Osteoblast (primary cell): ENCODE results near the gene RNU1-2. TPM values are rescaled to one million over a fixed set of nuclear protein-coding genes. Genes with fewer than 3 reads are reported as not detected.
"Not testable (repeated sequence)": the region's sequence is repeated elsewhere in the genome, so short reads cannot be mapped to it uniquely, and the experiment has no call there.

Source experiments
- DNase-seq: peaks from one replicate; pipeline ENCODE4 v3.0.0; 2011; ENCODE audit warnings: low spot score, mixed read lengths; ENCODE audit not compliant: insufficient read length; ENCODE audit errors: missing footprints
- H2AFZ ChIP-seq: 2 replicates; pipeline ENCODE4 v1.6.0; 2011; ENCODE audit warnings: mild to moderate bottlenecking, low read length
- H3K27ac ChIP-seq: 2 replicates; pipeline ENCODE4 v1.5.1; 2011; ENCODE audit warnings: mild to moderate bottlenecking, low read depth, low read length, moderate library complexity
- H3K27me3 ChIP-seq: 2 replicates; pipeline ENCODE4 v1.6.0; 2012; ENCODE audit warnings: mild to moderate bottlenecking, control low read depth, inconsistent platforms, low read length, moderate library complexity; ENCODE audit not compliant: insufficient read depth
- H3K36me3 ChIP-seq: 2 replicates; pipeline ENCODE4 v1.5.1; 2011; ENCODE audit warnings: mild to moderate bottlenecking, low read length, control low read depth, moderate library complexity; ENCODE audit not compliant: insufficient read depth
- H3K4me1 ChIP-seq: 2 replicates; pipeline ENCODE4 v1.5.1; 2011; ENCODE audit warnings: mild to moderate bottlenecking, low read length, control low read depth, moderate library complexity; ENCODE audit not compliant: insufficient read depth
- H3K4me2 ChIP-seq: 2 replicates; pipeline ENCODE4 v1.6.0; 2011; ENCODE audit warnings: mild to moderate bottlenecking, low read length; ENCODE audit not compliant: insufficient read depth
- H3K4me3 ChIP-seq: fragments of 200-600 bp; sonication (generic); 3 replicates; pipeline ENCODE4 v1.5.1; 2012; ENCODE audit warnings: mild to moderate bottlenecking, low read length, inconsistent platforms; ENCODE audit not compliant: insufficient read depth
- H3K79me2 ChIP-seq: 2 replicates; pipeline ENCODE4 v1.6.0; 2012; ENCODE audit warnings: mild to moderate bottlenecking, low read length, control low read depth, inconsistent platforms; ENCODE audit not compliant: insufficient read depth
- H3K9me3 ChIP-seq: 2 replicates; pipeline ENCODE4 v1.5.1; 2011; ENCODE audit warnings: low read depth, low read length, control low read depth
- H4K20me1 ChIP-seq: 2 replicates; pipeline ENCODE4 v1.6.0; 2012; ENCODE audit warnings: mild to moderate bottlenecking, low read length, control low read depth; ENCODE audit not compliant: insufficient read depth
- CTCF ChIP-seq: IDR thresholded peaks from 2 replicates; pipeline ENCODE4 v1.5.1; 2011; ENCODE audit warnings: mild to moderate bottlenecking, low read depth, low read length, moderate library complexity; ENCODE audit errors: extremely low read depth
- total RNA-seq: library from RNA; depleted of rRNA; stranded (reverse); fragments of >200 nt; gene quantifications from 2 replicates; pipeline ENCODE4 v1.2.3, GENCODE V29; 2012

The RNU1-2 gene
- total RNA-seq, 1 donor, result not detected

GRCh38 chr1:16931206-16931934, 35.6 kb downstream of the RNU1-2 start:
- H3K4me1 ChIP-seq, H3K9me3 ChIP-seq, H3K79me2 ChIP-seq, H2AFZ ChIP-seq, H3K27ac ChIP-seq, H4K20me1 ChIP-seq, H3K4me3 ChIP-seq, H3K36me3 ChIP-seq, H3K4me2 ChIP-seq, H3K27me3 ChIP-seq: not testable (repeated sequence)
- DNase-seq, result peak; percentile 76

DNA sequence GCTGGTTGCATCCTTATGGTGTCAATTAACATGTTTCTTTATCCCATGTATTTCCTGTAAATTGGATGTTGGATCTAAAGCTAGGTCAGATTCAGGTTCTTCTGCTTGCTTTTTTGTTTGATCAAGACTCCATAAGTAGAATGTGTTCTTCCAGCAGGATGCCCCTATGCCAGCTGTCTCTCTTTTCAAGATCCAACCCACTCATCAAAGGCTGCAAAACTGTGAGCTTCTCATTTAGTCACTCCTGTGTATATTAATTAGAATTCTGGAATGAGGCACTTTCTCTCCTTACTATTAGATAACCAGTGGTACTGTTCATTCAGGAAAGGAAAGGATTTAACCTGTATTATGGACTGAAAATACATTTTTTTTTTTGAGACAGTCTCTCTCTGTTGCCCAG, 38.2 kb downstream of the RNU1-2 start:
- not testable (repeated sequence) for H3K27me3 ChIP-seq, H4K20me1 ChIP-seq, H3K9me3 ChIP-seq, H3K4me3 ChIP-seq, DNase-seq, H3K4me1 ChIP-seq, H3K4me2 ChIP-seq, H3K36me3 ChIP-seq, H2AFZ ChIP-seq, H3K27ac ChIP-seq, H3K79me2 ChIP-seq

DNA sequence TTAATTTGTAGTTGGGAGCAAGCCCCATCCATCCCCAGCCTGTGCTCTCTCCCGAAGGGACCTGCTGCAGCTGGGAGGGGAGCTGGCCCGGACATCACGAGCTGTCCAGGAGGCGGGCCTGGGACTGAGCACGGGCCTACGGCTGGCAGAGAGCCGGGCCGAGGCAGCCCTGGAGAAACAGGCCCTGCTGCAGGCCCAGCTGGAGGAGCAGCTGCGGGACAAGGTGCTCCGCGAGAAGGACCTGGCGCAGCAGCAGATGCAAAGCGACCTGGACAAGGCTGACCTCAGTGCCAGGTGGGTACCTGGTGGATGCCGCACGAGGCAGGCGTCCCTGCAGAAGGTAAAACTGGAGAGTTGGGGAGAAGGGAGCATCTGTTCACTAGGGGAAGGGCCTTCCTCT, 40.8 kb downstream of the RNU1-2 start:
- H2AFZ ChIP-seq, H3K79me2 ChIP-seq, H3K4me1 ChIP-seq, H3K4me2 ChIP-seq, H3K4me3 ChIP-seq, DNase-seq, H3K27ac ChIP-seq, H3K9me3 ChIP-seq, H4K20me1 ChIP-seq, H3K27me3 ChIP-seq, H3K36me3 ChIP-seq: not testable (repeated sequence)

GRCh38 chr1:16938351-16939321, 42.9 kb downstream of the RNU1-2 start:
- no peak overlapping the region for H3K4me2 ChIP-seq
- H3K27ac ChIP-seq, result no peak overlapping the region

DNA sequence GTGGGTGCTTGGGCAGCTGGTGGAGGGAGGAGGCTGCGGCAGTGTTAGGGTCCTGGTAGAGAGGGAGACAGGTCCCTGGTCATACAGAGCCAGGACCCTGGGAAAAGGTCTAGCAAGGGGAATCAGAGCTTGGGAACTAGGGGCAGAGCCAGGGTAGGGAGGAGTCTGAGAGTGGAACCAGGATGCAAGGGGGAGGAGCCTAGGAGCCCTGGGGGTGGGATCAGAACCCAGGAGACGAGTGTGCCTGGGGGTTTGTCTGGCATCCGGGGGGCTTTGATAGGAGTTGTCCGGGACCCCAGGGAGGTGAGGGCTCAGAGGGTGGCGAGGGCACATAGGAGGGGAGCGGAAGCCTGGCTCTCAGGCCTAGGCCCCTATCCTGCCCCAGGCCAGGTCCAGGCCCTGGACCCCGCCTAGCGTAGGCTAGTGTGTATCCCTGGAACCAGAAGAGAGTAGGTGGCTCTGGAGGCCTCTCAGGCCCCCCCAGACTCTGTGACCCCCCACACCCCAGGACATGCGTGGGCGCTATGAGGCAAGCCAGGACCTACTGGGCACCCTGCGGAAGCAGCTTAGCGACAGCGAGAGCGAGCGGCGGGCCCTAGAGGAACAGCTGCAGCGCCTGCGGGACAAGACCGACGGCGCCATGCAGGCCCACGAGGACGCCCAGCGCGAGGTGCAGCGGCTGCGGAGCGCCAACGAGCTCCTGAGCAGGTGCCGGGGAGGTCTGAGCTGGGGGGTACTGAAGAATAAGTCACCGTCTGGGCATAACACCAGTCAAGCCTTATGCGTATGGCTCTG, 43.8 kb downstream of the RNU1-2 start:
- not testable (repeated sequence) for H3K27me3 ChIP-seq, H3K79me2 ChIP-seq, H4K20me1 ChIP-seq, H3K4me1 ChIP-seq, H3K4me3 ChIP-seq, DNase-seq, H3K36me3 ChIP-seq, H3K27ac ChIP-seq, H3K9me3 ChIP-seq, H3K4me2 ChIP-seq, H2AFZ ChIP-seq

More at GRCh38 chr1:16938351-16939321, 42.9 kb downstream of the RNU1-2 start:
- Histone ChIP-seq H3K4me3 (no peak overlapping the region), H3K9me3 (no peaks in the 10 kb centered on the region), H3K4me1 (no peaks in the 10 kb centered on the region), H3K79me2 (no peaks in the 10 kb centered on the region), H2AFZ (no peak overlapping the region), H3K36me3 (no peaks in the 10 kb centered on the region), H4K20me1 (no peaks in the 10 kb centered on the region), H3K27me3 (no peaks in the 10 kb centered on the region)
- TF ChIP-seq CTCF, result no peak
- no peak for DNase-seq
